HG03354 (cell line): ENCODE results near the gene CCDC73.
"Not testable (repeated sequence)": the region's sequence is repeated elsewhere in the genome, so short reads cannot be mapped to it uniquely, and the experiment has no call there.

Experiments
- ATAC-seq: cut with Tn5 transposase; IDR thresholded peaks from one replicate; pipeline ENCODE4 v1.9.1; 2021; ENCODE audit warnings: mild to moderate bottlenecking; ENCODE audit not compliant: unreplicated experiment, poor library complexity, severe bottlenecking

The CCDC73 gene

DNA sequence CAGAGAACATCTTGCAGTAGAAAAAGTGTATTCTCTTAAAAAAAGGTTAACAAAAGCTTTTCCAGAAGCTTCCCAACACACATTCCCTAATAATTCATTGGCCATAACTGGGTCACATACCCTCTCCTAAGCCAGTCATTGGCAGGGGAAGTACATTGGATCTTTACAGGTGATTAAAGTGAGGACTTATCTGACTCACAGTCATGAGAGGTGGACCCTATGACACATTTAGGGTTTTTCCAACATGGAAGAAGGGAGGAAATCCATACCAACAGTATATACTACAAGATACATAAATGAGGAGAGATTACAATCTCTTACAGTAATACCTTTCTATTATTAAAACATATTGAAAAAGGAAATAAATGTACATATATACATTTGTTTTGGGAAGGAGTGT, 72.2 kb downstream of the CCDC73 start:
- ATAC-seq = no peak

DNA sequence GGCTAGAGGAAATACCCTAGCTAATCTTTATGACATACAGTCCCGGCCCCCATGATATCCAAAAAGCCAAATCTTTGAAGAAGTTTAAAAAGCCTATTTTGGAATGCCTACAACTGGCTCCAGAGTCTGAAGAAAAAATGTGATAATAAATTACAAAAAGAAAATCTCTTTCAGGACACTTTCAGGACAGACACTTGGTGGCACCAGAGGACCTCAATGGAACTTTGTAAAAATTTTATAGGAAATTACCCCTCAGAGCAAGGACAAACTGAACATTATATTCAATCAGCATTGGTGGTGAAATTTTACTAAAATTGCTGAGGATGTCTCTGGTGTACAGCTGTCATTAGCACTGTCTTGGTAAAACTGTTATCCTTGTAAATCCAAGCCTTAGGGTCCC, 81.0 kb downstream of the CCDC73 start:
- no peak for ATAC-seq

DNA sequence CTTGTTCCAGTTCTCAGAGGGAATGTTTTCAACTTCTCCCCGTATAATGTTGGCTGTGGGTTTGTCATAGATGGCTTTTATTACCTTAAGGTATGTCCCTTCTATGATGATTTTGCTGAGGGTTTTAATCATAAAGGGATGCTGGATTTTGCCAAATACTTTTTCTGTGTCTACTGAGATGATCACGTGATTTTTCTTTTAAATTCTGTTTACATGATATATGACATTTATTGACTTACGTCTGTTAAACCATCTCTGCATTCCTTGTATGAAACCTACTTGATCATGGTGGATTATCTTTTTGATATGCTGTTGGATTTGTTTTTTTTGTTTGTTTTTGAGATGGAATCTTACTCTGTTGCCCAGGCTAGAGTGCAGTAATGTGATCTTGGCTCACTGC, 85.5 kb downstream of the CCDC73 start:
- not testable (repeated sequence) for ATAC-seq

DNA sequence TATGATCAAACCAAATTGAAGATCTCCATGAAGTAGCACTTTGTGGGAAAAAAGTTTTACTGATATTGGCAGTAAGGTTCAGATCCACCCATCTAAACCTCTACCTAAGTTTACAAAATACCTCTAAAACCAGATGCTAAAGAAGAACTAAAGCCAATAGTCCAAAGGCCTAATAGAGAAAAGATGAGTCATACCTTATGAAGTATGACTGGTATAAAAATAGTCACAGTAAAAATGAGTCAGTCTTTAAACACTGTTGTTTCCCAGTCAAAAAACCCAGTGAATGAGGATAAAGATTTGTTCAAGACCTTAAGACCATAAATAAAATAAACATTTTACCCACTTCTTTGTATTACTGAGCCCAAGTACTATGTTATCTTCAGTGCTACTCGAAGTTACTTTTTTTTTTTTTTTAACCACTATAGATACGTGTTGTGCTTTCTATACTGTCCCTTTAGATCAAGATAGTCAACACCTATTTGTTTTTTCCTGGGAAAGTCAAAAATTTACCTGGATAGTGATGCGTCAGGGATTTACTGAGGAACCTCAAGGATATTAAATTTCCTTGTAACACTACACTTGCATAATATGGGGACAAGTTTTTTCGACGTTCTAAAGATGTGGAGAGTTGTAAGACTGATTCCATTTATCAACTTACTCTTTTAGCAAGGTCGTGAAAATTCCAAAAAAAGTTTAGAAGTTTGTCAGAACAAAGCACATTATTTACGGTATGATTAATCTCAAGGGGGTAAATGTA, 87.3 kb downstream of the CCDC73 start:
- peak; percentile 99 for ATAC-seq

DNA sequence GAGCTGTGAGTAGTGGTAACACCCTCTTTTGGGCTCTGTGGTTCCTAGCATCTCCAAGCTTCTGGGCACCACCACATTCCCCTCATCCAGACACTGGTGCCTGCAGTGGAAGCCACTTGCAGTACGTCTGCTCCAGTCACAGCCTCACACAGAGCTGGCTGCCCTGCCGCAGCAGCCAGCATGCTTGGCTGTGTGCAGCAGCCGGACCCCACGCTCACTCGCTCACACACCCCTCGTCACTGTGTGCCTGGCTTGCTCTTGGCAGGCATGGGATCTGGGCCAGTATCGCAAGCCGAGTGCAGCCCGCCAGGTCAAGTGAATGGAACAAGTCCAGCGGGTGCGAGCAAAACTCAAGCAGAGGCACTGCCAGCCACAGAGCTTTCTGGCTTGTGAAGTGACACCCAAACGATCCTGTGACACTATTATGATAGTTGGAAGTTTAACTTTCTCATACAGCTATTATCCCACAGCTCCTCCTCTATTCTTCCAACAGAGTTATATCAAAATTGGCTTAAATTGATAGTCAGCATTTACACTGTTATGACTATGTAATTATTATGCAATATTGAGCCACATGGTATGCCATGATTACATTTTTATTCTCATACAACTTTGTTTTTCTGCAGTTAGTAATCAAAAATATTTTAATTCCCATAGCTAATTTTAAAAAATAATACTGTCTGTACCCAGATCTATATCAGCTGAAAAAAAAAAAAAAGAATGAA, 89.0 kb downstream of the CCDC73 start:
- no peak for ATAC-seq

DNA sequence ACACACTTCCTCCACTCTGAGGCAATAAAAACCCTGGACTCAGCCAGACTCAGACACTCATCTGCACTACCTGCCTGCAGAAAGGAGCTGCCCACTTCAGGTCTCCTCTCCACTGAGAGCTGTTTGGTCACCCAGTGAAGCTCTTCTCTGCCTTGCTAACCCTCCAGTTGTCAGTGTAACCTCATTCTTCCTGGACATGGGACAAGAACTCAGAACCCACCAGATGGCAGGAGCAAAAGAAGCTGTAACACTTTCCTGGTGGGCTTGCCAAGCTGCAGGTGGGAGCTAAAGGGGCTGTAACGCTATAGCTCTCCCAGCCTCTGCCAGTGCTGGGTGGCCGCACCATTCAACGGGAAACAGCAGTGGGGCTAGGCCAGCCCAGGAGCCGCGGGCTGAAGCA, 89.7 kb downstream of the CCDC73 start:
- ATAC-seq = no peak

DNA sequence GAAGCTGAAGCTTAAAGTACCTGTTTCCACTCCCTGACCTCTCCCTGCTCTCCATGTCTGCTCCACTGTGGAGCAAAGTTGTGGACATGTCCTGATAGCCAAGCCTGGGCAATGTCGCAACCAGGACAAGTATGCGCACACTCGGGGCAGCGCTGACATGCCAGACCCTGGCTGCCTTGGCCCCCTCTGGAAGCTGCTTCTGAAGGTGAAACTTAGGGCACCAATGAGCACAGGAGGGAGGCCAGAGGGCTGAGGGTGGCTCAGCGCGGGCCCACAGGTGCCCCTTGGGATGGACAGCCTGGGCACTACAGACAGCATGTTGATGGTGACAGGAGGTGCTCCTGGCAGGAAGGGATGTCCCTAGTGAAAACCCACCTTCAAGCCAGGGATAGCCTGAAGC, 90.2 kb downstream of the CCDC73 start:
- ATAC-seq = no peak

DNA sequence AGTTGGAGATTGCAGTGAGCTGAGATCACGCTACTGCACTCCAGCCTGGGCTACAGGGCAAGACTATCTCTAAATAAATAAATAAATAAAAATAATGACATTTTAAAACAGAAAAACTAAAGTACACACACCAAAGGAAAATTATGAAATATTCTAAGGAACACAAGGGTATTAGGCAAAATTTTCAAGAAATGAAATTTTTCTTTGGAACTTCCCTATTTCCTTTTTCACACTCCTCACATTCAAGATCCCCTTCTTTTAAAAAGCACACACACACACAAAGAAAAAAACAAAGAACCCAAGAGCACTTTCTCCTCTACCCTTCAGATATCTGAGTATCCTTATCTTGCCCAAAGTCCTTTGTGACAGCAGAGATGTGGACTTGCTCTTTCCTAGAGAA, 92.8 kb downstream of the CCDC73 start:
- ATAC-seq = no peak

DNA sequence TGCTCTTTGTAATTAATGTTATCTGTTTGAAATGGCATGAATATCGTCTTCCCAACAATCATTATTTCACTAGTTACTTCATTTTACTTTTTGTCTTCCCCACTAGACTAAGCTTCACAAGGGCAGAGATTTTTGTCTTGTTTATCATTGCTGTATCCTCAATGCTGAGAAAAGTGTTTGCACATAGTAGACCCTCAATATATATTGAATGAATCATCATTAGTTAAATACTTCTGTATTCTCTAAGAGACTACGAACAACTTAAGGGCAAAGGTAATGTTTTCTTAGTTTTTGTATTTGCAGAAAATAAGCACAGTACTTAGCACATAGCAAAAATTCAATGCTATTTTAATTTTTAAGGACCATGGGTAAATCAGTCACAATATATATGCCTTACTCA, 95.9 kb downstream of the CCDC73 start:
- no peak for ATAC-seq

DNA sequence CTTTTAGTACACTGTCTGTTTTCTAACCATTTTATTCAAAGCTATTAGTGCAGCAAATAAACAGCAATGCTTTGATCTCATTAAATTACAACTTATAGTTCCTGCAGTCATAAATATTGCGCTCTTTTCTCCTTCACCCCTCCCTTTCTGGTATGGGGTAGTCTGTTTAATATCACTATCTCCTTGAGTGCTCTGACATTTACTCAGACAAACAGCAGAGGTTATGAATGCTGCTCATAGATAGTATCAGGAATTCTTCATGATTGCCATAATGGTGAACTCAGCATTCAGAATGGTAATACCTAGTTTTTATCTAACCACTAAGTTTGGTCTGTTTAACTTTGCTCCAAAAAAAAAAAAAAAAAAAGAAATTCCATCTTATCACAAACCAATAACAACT, 123.4 kb downstream of the CCDC73 start:
- no peak for ATAC-seq

DNA sequence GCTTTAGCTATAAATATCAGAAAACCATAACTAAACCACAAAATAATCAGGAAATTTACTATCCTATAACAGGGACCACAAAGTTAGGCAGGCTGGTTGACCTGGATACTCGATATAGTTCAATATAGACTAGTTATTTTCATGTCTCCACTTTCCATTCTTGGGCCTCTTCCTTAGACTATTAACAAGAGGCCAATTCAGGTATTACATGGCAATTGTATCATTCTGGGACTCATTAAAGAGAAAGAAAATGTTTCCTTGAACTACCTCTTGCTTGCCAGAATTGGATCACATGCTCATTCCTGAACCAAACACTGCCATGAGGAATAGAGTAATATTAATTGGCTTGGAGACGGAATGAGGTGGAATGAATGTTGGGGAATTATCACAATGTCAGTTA, 134.8 kb downstream of the CCDC73 start:
- ATAC-seq = no peak

DNA sequence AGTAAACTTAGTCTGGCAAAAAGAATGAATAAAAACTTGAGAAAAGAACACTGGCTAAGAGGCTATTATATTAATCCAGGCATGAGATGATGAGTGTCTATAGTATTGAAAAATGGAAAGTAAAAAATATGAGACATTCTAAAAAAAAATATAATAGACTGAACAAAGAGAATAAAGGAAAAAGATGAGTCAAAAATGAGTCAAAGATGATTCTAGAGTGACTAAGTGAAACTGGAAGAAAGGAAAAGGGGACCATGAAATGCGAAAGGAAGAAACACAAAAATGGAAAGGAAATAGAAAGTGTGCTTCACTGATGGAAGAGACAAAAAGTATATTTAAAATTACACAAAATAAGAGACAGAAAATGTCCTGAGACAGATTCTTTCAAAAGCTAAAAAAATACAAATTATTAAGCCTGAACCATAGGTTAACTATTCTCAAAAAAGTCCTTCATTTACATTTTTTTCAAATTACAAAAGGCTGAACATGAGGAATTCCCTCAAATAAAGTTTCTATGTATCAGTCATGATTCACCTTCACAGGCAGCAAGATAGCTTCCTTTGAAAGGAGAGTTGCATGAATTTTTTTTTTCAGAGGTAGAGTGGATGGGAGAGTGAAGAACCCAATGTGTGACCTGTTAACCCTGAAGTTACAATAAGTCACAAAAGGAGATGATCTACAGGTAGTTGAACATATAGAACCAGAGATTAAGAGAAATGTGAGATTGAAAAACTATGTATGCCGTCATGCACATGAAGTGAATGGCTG, 135.6 kb downstream of the CCDC73 start:
- no peak for ATAC-seq

DNA sequence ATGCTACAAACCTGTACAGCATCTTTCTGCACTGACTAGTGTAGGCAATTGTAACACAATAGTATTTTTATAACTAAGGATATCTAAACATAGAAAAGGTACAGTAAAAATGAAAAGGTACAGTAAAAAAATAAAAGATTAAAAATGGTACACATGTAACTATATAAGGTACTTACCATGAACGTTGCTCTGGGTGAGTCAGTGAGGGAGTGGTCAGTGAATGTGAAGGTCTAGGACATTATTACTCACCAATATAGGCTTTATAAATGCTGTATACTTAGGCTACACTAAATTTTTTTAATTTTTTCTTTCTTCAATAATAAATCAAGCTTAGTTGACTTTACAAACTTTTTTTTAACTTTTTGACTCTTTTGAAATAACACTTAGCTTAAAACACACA, 150.9 kb downstream of the CCDC73 start:
- ATAC-seq = no peak

DNA sequence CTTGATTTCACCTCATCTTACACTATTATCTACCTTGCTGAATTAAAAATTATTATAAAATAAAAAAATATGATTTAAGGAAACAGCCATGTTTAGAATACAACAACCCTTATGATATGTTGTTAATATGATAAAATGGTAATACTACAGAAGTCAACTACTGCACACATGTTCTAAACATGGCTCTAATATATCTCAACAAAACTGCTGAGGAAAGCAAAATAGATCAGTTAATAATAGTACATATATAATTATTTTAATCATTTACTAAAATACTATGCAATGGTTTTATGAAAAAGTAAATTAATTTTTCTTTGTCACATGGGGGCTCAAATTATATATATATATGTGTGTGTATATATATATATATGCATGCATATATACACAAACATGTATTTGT, 153.1 kb downstream of the CCDC73 start:
- no peak for ATAC-seq

DNA sequence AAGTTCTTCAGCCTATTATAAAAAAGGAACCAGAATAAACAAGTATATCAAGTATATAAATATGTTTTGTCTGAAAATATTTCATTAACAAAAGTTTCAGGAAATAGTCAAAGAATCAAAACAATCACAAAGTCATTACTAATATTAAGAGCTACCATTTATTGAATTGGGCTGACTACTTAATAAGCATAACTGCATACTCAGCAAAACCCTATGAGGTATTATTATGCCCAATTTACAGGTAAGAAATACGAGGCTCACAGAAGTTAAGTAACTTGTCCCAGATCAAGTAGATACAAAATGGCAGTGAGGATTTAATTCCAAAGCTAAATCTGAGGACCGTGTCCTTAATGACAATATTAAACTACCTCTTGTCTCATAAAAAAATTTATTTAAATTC, 158.6 kb downstream of the CCDC73 start:
- no peak for ATAC-seq

DNA sequence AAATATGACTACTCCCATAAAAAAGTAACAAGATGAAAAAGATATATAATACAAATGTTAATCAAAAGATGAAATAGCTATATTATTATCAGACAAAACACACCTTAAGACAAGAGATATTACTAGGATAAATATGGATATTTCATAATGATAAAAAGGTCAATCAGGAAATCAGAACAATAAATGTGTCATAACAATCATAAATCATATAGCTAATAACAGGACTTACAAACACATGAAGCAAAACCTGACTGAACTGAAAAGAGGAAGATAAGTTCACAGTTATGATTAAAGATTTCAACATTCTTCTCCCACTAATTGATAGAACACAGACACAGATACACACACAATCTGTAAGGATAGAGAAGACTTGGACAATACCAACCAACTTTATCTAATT, 163.6 kb downstream of the CCDC73 start:
- ATAC-seq = no peak

DNA sequence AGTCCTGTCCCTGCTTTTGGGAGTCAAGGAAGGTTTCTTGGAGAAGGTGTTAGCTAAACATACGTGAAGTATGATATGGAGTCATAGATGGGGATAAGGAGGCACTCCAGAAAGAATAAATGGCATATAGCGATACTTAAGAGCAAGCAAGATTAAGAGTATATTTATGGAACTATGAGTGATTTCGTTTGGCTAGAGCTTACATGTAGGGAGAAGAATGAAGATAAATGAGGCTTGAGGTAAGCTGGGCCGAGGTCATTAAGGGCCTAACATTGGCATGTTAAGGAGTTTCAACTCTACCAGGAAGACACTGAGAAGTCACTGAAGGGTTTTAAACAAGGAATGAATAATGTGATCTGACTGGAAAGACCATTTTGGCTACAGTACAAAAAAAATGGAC, 177.6 kb downstream of the CCDC73 start:
- no peak for ATAC-seq

DNA sequence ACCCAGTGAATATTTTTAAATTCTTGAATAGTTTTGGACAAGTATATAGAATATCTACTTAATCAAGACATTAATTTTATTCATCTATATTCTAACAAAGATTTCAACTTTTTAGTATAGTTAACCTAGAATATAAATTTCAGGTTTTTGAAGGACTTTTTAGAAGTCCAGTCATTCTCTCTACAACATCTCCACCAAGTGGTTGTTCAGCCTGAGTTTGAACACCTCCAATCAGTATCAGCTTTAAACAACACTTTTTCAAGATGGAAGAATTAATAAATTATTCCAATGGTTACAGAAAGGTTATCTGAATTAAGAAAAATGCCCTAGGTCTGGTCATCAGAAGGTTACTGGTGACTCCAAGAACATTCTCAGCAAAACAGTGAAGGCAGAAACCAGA, 179.0 kb downstream of the CCDC73 start:
- ATAC-seq = no peak

DNA sequence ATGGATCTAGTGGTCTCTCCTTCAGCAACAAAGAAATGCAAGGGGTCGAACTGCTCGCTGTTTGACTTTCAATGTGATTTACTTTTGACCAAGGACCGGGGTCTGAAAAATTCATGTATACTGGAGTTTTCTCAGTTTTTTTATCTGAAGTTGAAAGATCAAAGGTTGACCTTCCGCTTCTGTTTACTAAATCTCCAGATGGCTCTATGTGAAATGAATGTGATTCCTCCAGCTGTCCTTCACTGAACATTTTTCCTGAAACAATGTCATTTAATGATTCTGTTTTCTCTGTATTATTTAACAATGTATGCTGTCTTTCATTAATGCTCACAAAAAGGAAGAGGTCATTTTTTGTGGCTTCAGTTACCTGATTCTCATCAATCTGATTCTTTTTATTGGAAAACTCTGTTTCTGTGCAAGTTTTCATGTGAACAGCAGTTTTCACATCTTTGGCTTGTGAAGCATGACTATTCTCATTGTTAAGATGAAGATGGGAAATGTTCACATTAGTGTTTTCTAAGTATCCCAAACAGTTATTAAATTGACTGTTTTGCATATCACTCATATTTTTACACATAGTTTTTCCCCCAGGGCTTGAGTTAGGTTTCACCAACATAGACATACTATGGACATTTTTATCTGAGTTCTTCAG, 180.8 kb downstream of the CCDC73 start:
- ATAC-seq = no peak

DNA sequence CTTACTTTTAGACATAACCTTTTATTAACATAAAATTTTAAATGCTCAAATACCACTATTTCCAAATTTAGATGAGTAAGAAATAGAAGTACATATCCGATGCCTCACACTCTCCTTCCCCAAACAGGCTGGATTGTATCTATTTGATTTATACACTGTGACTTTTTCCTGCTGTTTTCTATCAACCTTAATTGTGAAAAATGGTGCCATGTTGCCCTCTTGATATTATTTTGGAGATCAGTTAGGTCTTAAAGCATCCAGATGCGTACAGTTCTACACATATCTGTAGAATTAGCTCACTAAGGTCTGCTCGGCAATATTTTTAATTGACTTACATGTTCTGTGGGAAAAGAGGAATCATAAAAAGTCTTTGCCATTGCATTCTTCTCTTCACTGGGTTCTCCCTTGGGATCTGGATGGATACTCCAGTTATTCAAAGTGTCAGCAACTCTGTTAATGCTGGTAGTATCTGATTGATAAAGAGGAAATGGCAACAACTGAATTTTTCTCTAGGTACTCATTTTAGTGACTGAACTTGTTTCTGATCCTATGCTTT, 183.6 kb downstream of the CCDC73 start:
- no peak for ATAC-seq
